ENCODE measurements around the gene TBL1XR1.

Gene TBL1XR1

GRCh38 chr3:176994891-176995781 is 202.1 kb downstream of the TBL1XR1 start:
- DNase-seq, result no peak

- no peak for DNase-seq
Observed at GRCh38 chr3:176994393-176994792, 202.9 kb downstream of the TBL1XR1 start.

GRCh38 chr3:176992978-176993377 is 204.3 kb downstream of the TBL1XR1 start:
- no peak for DNase-seq

GRCh38 chr3:176992565-176992964 is 204.7 kb downstream of the TBL1XR1 start:
- DNase-seq, result no peak

GRCh38 chr3:176988795-176989194 is 208.5 kb downstream of the TBL1XR1 start:
- no peak for DNase-seq

GRCh38 chr3:176987901-176988650 is 209.2 kb downstream of the TBL1XR1 start:
- no peak for DNase-seq

- no peak for DNase-seq
Observed at GRCh38 chr3:176978441-176978840, 218.8 kb downstream of the TBL1XR1 start.

- DNase-seq, result no peak
Observed at GRCh38 chr3:176977331-176977730, 220.0 kb downstream of the TBL1XR1 start.

GRCh38 chr3:176976586-176976985 is 220.7 kb downstream of the TBL1XR1 start:
- no peak for DNase-seq

GRCh38 chr3:176974279-176974678 is 223.0 kb downstream of the TBL1XR1 start:
- no peak for DNase-seq

GRCh38 chr3:176971613-176972174 is 225.6 kb downstream of the TBL1XR1 start:
- DNase-seq, result no peak

GRCh38 chr3:176970770-176971169 is 226.5 kb downstream of the TBL1XR1 start:
- no peak for DNase-seq

- DNase-seq, result no peak
Observed at GRCh38 chr3:176969506-176969905, 227.8 kb downstream of the TBL1XR1 start.

Measured in SIG-M5 (cell line).